SK-N-SH treated with all-trans-retinoic acid at 6 μM for 48 hours (cell line): ENCODE data around the gene PROCA1.

ENCODE experiments used
- ARNTL ChIP-seq: fragments of 450-650 bp; formaldehyde crosslinking; IDR thresholded peaks from 2 replicates; pipeline ENCODE4 v1.5.0; 2020; ENCODE audit warnings: low read depth, mild to moderate bottlenecking, moderate library complexity, borderline replicate concordance
- CSRNP3 ChIP-seq: fragments of 250-450 bp; sonication (Bioruptor Pico); IDR thresholded peaks from 2 replicates; pipeline ENCODE4 v1.5.1; 2021; ENCODE audit warnings: mild to moderate bottlenecking, moderate library complexity
- TCF4 ChIP-seq: fragments of 250-450 bp; sonication (Bioruptor Pico); IDR thresholded peaks from 2 replicates; pipeline ENCODE4 v1.8.0; 2021; ENCODE audit warnings: mild to moderate bottlenecking, moderate library complexity, borderline replicate concordance
- TOX ChIP-seq: fragments of 250-450 bp; sonication (Bioruptor Pico); IDR thresholded peaks from 2 replicates; pipeline ENCODE4 v1.8.0; 2021; ENCODE audit warnings: mild to moderate bottlenecking, moderate library complexity, borderline replicate concordance
- TSHZ2 ChIP-seq: fragments of 250-450 bp; sonication (Bioruptor Pico); IDR thresholded peaks from 2 replicates; pipeline ENCODE4 v1.5.0; 2020; ENCODE audit warnings: mild to moderate bottlenecking, moderate library complexity
- ZFP3 ChIP-seq: fragments of 250-450 bp; sonication (Bioruptor Pico); IDR thresholded peaks from 2 replicates; pipeline ENCODE4 v1.5.0; 2020; ENCODE audit warnings: mild to moderate bottlenecking, moderate library complexity
- ZNF70 ChIP-seq: fragments of 450-650 bp; formaldehyde crosslinking; IDR thresholded peaks from 2 replicates; pipeline ENCODE4 v1.5.0; 2020; ENCODE audit warnings: mild to moderate bottlenecking, moderate library complexity

- TF ChIP-seq ZNF70 (CRISPR knock-in tag): no peak
- TF ChIP-seq ARNTL (CRISPR knock-in tag): no peak
- no peak for TF ChIP-seq CSRNP3 (CRISPR knock-in tag)
- no peak for TF ChIP-seq ZFP3 (CRISPR knock-in tag)
- no peak for TF ChIP-seq TSHZ2 (CRISPR knock-in tag)
- TF ChIP-seq TCF4: no peak
- no peak for TF ChIP-seq TOX (CRISPR knock-in tag)
These were observed 38.0 kb upstream of the PROCA1 start for GRCh38 chr17:28749516-28750177.
